ENCODE results near the gene SOX6. TPM values are rescaled to one million over a fixed set of nuclear protein-coding genes. Genes with fewer than 3 reads are reported as not detected.

Gene SOX6
- total and polyA plus RNA-seq, 2 donors (not counting 3 experiments of a cell fraction or from before 2014, with no cell fraction given), result 0.14 to 3.7 TPM

GRCh38 chr11:16086229-16086819 is 270.0 kb downstream of the SOX6 start:
- Histone ChIP-seq H3K9me1 (replicated peaks; ENCODE audit: control insufficient read depth, extremely low read depth, insufficient read depth, low read length) (no peaks in the 10 kb centered on the region), H3K9me3 (replicated peaks; ENCODE audit: control insufficient read depth, insufficient read depth, low read length) (no peaks in the 10 kb centered on the region), H3K36me3 (ENCODE audit: control insufficient read depth in 2 of 2, extremely low read depth in 1 of 2, insufficient read depth in 2 of 2, low read length in 2 of 2) (no peaks in the 10 kb centered on the region), H3K9ac (replicated peaks; ENCODE audit: extremely low read depth, insufficient read depth, low read length) (no peak overlapping the region), H3K79me2 (ENCODE audit: control insufficient read depth, insufficient read depth, low read length) (no peaks in the 10 kb centered on the region), H3K4me2 (ENCODE audit: insufficient read depth, low read length) (no peak overlapping the region), H3K27ac (ENCODE audit: insufficient read depth, low read depth, low read length) (no peak overlapping the region), H4K20me1 (replicated peaks; ENCODE audit: control insufficient read depth, extremely low read depth, insufficient read depth, low read length) (no peaks in the 10 kb centered on the region), H3K27me3 (ENCODE audit: control insufficient read depth in 2 of 2, insufficient read depth in 2 of 2, low read length in 2 of 2) (no peaks in the 10 kb centered on the region), H3K4me3 (replicated peaks in 1 of 3; ENCODE audit: insufficient read depth in 1 of 3, low read depth in 1 of 3, low read length in 3 of 3) (no peak overlapping the region), H3K4me1 (ENCODE audit: control insufficient read depth, extremely low read depth, insufficient read depth, low read length) (no peaks in the 10 kb centered on the region), H2AFZ (ENCODE audit: low read depth, low read length) (no peak overlapping the region)
- intact Hi-C loops (cut with micrococcal nuclease) (no loop called here), dilution Hi-C loops (cut with MboI; ENCODE audit: extremely low pct_ligation_motif_present, low sequenced_read_pairs) (no loop called here)
- TF ChIP-seq MAX (IDR thresholded peaks at IDR 0.05; ENCODE audit: insufficient read depth, insufficient read length) (no peak), POLR2A (IDR thresholded peaks at IDR 0.05; ENCODE audit: low read depth, low read length) (no peak), GATA2 (IDR thresholded peaks at IDR 0.05; ENCODE audit: insufficient read depth, insufficient read length, low read depth, low read length) (no peak), POLR2AphosphoS5 (IDR thresholded peaks at IDR 0.05; ENCODE audit: insufficient read depth, low read depth, low read length) (no peak), JUN (IDR thresholded peaks at IDR 0.05; ENCODE audit: borderline replicate concordance, insufficient read depth, insufficient read length, low read depth) (no peak), EZH2 (IDR thresholded peaks at IDR 0.05; ENCODE audit: borderline replicate concordance, low read depth, low read length, severe bottlenecking) (no peak), CTCF (IDR thresholded peaks at IDR 0.05; ENCODE audit: extremely low read depth in 1 of 2, insufficient read depth in 1 of 2, low read depth in 1 of 2, low read length in 2 of 2) (no peak), FOS (IDR thresholded peaks at IDR 0.05; ENCODE audit: borderline replicate concordance, insufficient read depth, low read length) (no peak), MYC (IDR thresholded peaks at IDR 0.05; ENCODE audit: low read depth, low read length) (no peak)
- no peak for FAIRE-seq
- POLR2A ChIA-PET, result no interaction called here
- CTCF ChIA-PET, result interaction anchor here (0.9 kb wide), 1 partner anchor 145 kb away, joined by 4 read pairs; no protein-coding TSS in a partner anchor
- no TSS peak for BruUV-seq (replicated peaks)
- no peak for DNase-seq (ENCODE audit: low read depth, low spot score)
